CD4-positive, CD25-positive, alpha-beta regulatory T cell (primary cell): Measurements from ENCODE around the gene PIK3C2G. TPM values are rescaled to one million over a fixed set of nuclear protein-coding genes. Genes with fewer than 3 reads are reported as not detected.

ENCODE experiments used
- ATAC-seq, 2 donors: fragments of 150-1000 bp; cut with Tn5 transposase; one replicate each; pipeline ENCODE4 v1.10.0; 2021; ENCODE audit warnings: low read depth in 2 of 2, moderate number of reproducible peaks in 2 of 2, moderate library complexity in 1 of 2
- DNase-seq, 3 donors: peaks; one replicate each; pipeline versions ENCODE4 v3.0.0 to v3.0.0-alpha.2; 2012 to 2022; ENCODE audit warnings: mixed read lengths in 1 of 3
- H3K27ac ChIP-seq: one replicate; pipeline ENCODE4 v1.7.0; 2013; ENCODE audit warnings: mild to moderate bottlenecking, low read length; ENCODE audit not compliant: insufficient read depth, poor library complexity, severe bottlenecking
- H3K27me3 ChIP-seq: one replicate; pipeline ENCODE4 v1.7.0; 2013; ENCODE audit warnings: low read length; ENCODE audit not compliant: control insufficient read depth, insufficient read depth
- H3K36me3 ChIP-seq: one replicate; pipeline ENCODE4 v1.7.0; 2013; ENCODE audit warnings: mild to moderate bottlenecking, low read length, moderate library complexity; ENCODE audit not compliant: control insufficient read depth, insufficient read depth
- H3K4me1 ChIP-seq: 2 replicates; pipeline ENCODE4 v1.7.0; 2013; ENCODE audit warnings: mild to moderate bottlenecking, low read length; ENCODE audit not compliant: insufficient read depth, control insufficient read depth, poor library complexity, severe bottlenecking
- H3K4me3 ChIP-seq: one replicate; pipeline ENCODE4 v1.7.0; 2013; ENCODE audit warnings: low read depth, mild to moderate bottlenecking, low read length, moderate library complexity
- H3K9me3 ChIP-seq, 2 experiments: 1 replicate in 1 of 2; 2 replicates in 1 of 2; pipeline ENCODE4 v1.7.0; 2013; ENCODE audit warnings: low read length in 2 of 2, mild to moderate bottlenecking in 1 of 2, moderate library complexity in 1 of 2; ENCODE audit not compliant: control insufficient read depth in 2 of 2
- H3K27ac Mint-ChIP-seq, 3 donors: one replicate each; pipeline ENCODE4 v1.8.0; 2020 to 2022; ENCODE audit warnings: mild to moderate bottlenecking in 3 of 3, mixed read lengths in 3 of 3, moderate library complexity in 2 of 3
- H3K27me3 Mint-ChIP-seq: one replicate; pipeline ENCODE4 v1.8.0; 2022; ENCODE audit warnings: mild to moderate bottlenecking, mixed read lengths
- H3K36me3 Mint-ChIP-seq: one replicate; pipeline ENCODE4 v1.8.0; 2020; ENCODE audit warnings: mixed read lengths
- H3K4me1 Mint-ChIP-seq, 4 donors: one replicate each; pipeline ENCODE4 v1.8.0; 2020 to 2022; ENCODE audit warnings: mixed read lengths in 4 of 4, mild to moderate bottlenecking in 1 of 4
- H3K4me3 Mint-ChIP-seq, 4 donors: one replicate each; pipeline ENCODE4 v1.8.0; 2020 to 2022; ENCODE audit warnings: mild to moderate bottlenecking in 4 of 4, mixed read lengths in 4 of 4, moderate library complexity in 3 of 4
- H3K9me3 Mint-ChIP-seq, 7 donors: one replicate each; pipeline ENCODE4 v1.8.0; 2020 to 2022; ENCODE audit warnings: mixed read lengths in 7 of 7, mild to moderate bottlenecking in 3 of 7, moderate library complexity in 2 of 7
- polyA plus RNA-seq, 4 donors: library from polyadenylated mRNA; unstranded; fragments of 300-500 nt; fragmentation: Illumina TruSeq; gene quantifications; one replicate each; pipeline ENCODE4 v1.2.3, GENCODE V29; 2021
- total RNA-seq: library from RNA; stranded (reverse); gene quantifications from one replicate; pipeline ENCODE4 v1.2.3, GENCODE V29; 2022

Gene PIK3C2G
- total and polyA plus RNA-seq, 5 donors from 2014 or later = not detected

DNA sequence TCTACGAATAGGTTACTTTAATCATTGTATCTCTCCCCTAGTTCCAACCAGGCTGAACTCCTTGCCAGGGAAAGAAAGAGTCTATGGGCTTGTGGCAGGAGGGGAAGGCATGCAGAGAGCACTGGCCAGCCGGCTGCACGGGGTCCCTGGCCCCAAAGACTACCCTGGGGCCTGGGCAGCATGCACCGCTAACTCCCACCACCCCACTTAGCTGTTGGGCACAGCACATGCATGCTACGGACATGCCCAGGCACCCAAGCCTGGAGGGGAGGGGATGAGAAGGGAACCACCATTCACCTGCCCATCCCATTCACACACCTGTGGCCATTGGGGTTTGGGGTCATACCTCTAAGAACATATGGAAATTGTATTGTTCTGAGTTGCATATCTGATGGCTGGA lies 94.1 kb downstream of the PIK3C2G start:
- no peaks in the 10 kb centered on the region for H3K4me1 ChIP-seq
- H3K36me3 ChIP-seq = no peaks in the 10 kb centered on the region
- H3K27ac ChIP-seq = no peak overlapping the region
- Mint-ChIP-seq H3K9me3 (peaks cover 0 to 18% (median 8%) of the 10 kb centered on the region in 7 donors), H3K4me3 (no peak overlapping the region), H3K27me3 (no peaks in the 10 kb centered on the region), H3K4me1 (no peaks in the 10 kb centered on the region), H3K36me3 (no peaks in the 10 kb centered on the region), H3K27ac (no peak overlapping the region)
- no peak overlapping the region for H3K4me3 ChIP-seq
- no peaks in the 10 kb centered on the region for H3K9me3 ChIP-seq
- DNase-seq (no peak), ATAC-seq (no peak)
- no peaks in the 10 kb centered on the region for H3K27me3 ChIP-seq

DNA sequence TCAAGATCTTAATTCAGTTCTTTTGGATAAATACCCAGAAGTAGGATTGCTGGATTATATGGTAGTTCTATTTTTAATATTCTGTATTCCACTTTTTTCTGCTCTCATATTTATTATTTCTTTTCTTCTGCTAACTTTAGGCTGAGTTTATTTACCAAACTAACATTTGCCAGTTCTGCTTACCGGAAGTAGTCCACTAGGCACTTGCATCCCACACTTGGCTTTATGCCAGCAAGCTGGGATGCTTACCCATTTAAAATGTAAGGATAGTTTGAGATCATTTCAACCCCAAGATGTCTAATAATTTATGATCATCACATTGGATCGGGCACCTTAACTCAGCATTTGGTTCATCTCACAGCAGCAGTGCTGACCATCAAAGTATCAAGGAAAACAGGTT lies 96.8 kb downstream of the PIK3C2G start:
- no peaks in the 10 kb centered on the region for H3K9me3 ChIP-seq
- H3K27ac ChIP-seq = no peak overlapping the region
- no peaks in the 10 kb centered on the region for H3K36me3 Mint-ChIP-seq
- no peaks in the 10 kb centered on the region for H3K36me3 ChIP-seq
- DNase-seq (no peak), ATAC-seq (no peak)
- no peak overlapping the region for H3K4me3 ChIP-seq
- no peaks in the 10 kb centered on the region for H3K27me3 ChIP-seq
- no peaks in the 10 kb centered on the region for H3K4me1 ChIP-seq
- H3K4me1 Mint-ChIP-seq = no peaks in the 10 kb centered on the region
- H3K27me3 Mint-ChIP-seq = no peaks in the 10 kb centered on the region
- no peak overlapping the region for H3K27ac Mint-ChIP-seq
- no peak overlapping the region for H3K4me3 Mint-ChIP-seq
- H3K9me3 Mint-ChIP-seq = peaks cover 0 to 18% (median 7%) of the 10 kb centered on the region in 7 donors

DNA sequence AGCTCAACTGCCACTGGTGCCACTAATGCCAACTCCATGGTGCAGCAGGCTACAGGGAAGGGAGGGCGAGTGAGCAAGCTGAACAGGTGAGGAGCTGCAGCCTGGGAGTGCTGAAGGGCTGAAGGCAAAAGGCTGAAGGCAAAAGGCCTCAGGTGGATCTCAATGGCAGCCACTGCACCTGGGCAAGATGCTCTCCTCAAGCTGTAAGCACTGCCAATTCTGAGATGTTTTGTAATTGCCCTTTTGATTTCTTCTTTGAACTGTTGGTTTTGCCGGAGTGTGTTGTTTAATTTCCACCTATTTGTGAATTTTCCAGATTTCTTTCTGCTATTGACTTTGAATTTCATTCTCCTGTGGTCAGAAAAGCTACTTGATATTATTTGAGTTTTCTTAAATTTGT lies 97.6 kb downstream of the PIK3C2G start:
- Mint-ChIP-seq H3K36me3 (no peaks in the 10 kb centered on the region), H3K27me3 (no peaks in the 10 kb centered on the region), H3K4me3 (no peak overlapping the region), H3K27ac (no peak overlapping the region), H3K9me3 (peaks cover 0 to 24% (median 7%) of the 10 kb centered on the region in 7 donors), H3K4me1 (no peaks in the 10 kb centered on the region)
- no peak overlapping the region for H3K4me3 ChIP-seq
- H3K36me3 ChIP-seq = no peaks in the 10 kb centered on the region
- DNase-seq = no peak
- H3K4me1 ChIP-seq = no peaks in the 10 kb centered on the region
- ATAC-seq = no peak
- H3K27me3 ChIP-seq = no peaks in the 10 kb centered on the region
- no peaks in the 10 kb centered on the region for H3K9me3 ChIP-seq
- H3K27ac ChIP-seq = no peak overlapping the region

DNA sequence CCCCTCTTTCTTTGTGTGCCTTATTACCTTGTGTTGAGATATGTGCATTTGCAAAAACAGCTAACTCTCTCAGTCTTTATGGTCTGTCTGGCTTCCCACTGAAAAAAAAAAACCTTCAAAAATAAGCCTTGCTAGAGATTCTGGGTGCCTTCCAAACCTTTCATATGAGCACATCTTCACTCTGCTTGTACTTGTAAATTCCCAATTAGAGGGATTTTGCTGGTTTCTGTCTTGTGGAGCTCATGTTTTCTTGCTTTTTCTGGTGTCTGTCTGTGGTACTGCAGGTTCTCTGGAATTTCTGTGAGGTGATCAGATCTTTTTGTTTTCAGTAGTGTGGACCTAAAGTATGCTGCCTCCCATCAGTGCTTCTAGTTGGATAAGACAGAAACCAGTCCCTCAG lies 100.1 kb downstream of the PIK3C2G start:
- no peaks in the 10 kb centered on the region for H3K27me3 ChIP-seq
- no peaks in the 10 kb centered on the region for H3K27me3 Mint-ChIP-seq
- ATAC-seq = no peak
- no peaks in the 10 kb centered on the region for H3K4me1 ChIP-seq
- H3K27ac Mint-ChIP-seq = no peak overlapping the region
- no peak overlapping the region for H3K4me3 ChIP-seq
- no peak overlapping the region for H3K4me3 Mint-ChIP-seq
- no peaks in the 10 kb centered on the region for H3K36me3 ChIP-seq
- no peak for DNase-seq
- no peaks in the 10 kb centered on the region for H3K9me3 ChIP-seq
- no peaks in the 10 kb centered on the region for H3K36me3 Mint-ChIP-seq
- no peak overlapping the region for H3K27ac ChIP-seq
- peaks cover 3 to 22% (median 8%) of the 10 kb centered on the region in 7 donors for H3K9me3 Mint-ChIP-seq
- no peaks in the 10 kb centered on the region for H3K4me1 Mint-ChIP-seq

DNA sequence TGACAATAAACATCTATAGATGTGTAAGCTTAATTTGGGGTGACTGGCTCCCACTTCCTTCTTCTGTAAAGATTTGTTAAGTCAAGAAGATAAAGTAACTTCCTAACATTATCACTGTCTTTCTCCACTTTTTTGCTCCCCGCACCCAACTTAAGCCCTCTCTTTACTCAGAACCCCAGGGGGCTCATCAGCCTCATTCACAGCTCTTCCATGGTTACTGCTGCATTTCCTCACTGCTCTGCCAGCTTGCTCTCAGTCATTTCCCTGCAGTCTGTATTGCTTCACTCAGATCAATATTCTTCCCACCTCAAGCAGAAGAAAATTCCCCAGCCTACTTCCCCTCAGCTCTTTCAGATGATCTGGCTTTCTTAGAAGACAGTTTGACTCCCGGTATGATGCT lies 102.0 kb downstream of the PIK3C2G start:
- no peaks in the 10 kb centered on the region for H3K4me1 ChIP-seq
- no peaks in the 10 kb centered on the region for H3K4me1 Mint-ChIP-seq
- no peaks in the 10 kb centered on the region for H3K27me3 ChIP-seq
- H3K27ac ChIP-seq = no peak overlapping the region
- H3K27ac Mint-ChIP-seq = no peak overlapping the region
- no peaks in the 10 kb centered on the region for H3K9me3 ChIP-seq
- H3K36me3 ChIP-seq = no peaks in the 10 kb centered on the region
- no peaks in the 10 kb centered on the region for H3K27me3 Mint-ChIP-seq
- ATAC-seq (no peak), DNase-seq (no peak)
- no peaks in the 10 kb centered on the region for H3K36me3 Mint-ChIP-seq
- H3K4me3 ChIP-seq = no peak overlapping the region
- H3K9me3 Mint-ChIP-seq = peaks cover 2 to 22% (median 7%) of the 10 kb centered on the region in 7 donors
- H3K4me3 Mint-ChIP-seq = no peak overlapping the region

DNA sequence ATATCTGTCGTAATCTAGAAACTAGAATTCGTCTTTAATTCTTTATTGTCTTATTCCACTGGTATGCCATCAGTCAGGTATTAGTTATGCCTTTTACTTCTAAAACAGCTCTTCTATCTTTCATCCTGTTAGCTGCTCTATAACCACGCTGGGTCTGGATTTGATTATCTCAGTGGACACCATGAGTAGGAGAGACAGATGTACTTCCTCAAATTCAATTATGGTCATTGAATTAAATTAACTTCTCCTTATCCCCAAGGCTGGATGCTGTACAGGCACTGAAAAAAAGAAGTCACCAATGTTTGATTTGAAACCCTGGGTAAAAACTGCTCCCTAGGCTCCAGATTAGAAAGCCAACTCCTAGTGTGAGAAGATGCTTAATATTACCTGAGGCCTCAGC lies 107.3 kb downstream of the PIK3C2G start:
- Mint-ChIP-seq H3K4me3 (no peak overlapping the region), H3K27ac (no peak overlapping the region), H3K4me1 (no peaks in the 10 kb centered on the region), H3K9me3 (peaks cover 0 to 27% (median 5%) of the 10 kb centered on the region in 7 donors), H3K27me3 (no peaks in the 10 kb centered on the region), H3K36me3 (no peaks in the 10 kb centered on the region)
- Histone ChIP-seq H3K27me3 (no peaks in the 10 kb centered on the region), H3K9me3 (no peaks in the 10 kb centered on the region), H3K36me3 (no peaks in the 10 kb centered on the region), H3K4me1 (no peaks in the 10 kb centered on the region), H3K4me3 (no peak overlapping the region), H3K27ac (no peak overlapping the region)
- ATAC-seq (no peak), DNase-seq (no peak)

DNA sequence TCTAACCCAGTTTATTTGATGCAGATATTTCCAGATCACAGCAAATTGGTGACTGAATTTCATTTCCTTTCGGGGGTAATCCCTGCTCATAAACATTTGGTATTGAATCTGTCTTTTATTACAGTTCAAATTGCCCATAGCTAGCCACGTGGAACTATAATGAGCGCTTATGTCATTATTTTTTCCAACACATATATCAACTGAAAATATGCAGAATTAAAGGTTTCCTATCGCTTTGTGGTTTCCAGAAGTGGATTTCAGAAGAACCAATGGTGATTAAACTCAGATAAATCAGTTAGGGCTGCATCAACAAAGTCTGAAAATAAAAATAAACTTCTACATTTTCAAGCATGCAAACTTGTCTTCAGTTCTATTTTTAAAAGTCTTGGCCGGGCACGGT lies 111.9 kb downstream of the PIK3C2G start:
- H3K9me3 ChIP-seq = no peaks in the 10 kb centered on the region
- no peak overlapping the region for H3K27ac ChIP-seq
- peaks cover 0 to 25% (median 4%) of the 10 kb centered on the region in 7 donors for H3K9me3 Mint-ChIP-seq
- no peak overlapping the region for H3K4me3 ChIP-seq
- H3K36me3 Mint-ChIP-seq = no peaks in the 10 kb centered on the region
- H3K27me3 ChIP-seq = no peaks in the 10 kb centered on the region
- no peaks in the 10 kb centered on the region for H3K27me3 Mint-ChIP-seq
- no peak overlapping the region for H3K27ac Mint-ChIP-seq
- H3K4me3 Mint-ChIP-seq = no peak overlapping the region
- no peaks in the 10 kb centered on the region for H3K36me3 ChIP-seq
- H3K4me1 ChIP-seq = no peaks in the 10 kb centered on the region
- ATAC-seq = no peak
- H3K4me1 Mint-ChIP-seq = no peaks in the 10 kb centered on the region
- no peak for DNase-seq

DNA sequence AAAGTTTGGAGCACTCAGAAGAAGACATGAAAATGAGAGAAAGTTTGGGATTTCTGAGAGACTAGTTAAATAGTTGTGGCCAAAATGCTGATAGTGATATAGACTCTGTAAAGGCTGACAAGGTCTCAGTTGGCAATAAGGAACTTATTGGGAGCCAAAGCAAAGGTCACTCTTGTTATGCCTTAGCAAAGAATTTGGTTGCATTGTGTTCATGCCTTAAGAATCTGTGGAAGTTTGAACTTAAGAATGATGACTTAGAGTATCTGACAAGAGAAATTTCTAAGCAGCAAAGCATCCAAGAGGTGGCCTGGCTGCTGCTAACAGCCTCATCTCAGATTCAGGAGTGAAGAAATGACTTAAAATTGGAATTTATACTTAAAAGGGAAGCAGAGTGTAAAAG lies 113.8 kb downstream of the PIK3C2G start:
- Histone ChIP-seq H3K27me3 (no peaks in the 10 kb centered on the region), H3K4me1 (no peaks in the 10 kb centered on the region), H3K27ac (no peak overlapping the region), H3K4me3 (no peak overlapping the region), H3K36me3 (no peaks in the 10 kb centered on the region), H3K9me3 (no peaks in the 10 kb centered on the region)
- no peaks in the 10 kb centered on the region for H3K4me1 Mint-ChIP-seq
- H3K9me3 Mint-ChIP-seq = peaks cover 0 to 29% (median 5%) of the 10 kb centered on the region in 7 donors
- DNase-seq (no peak), ATAC-seq (no peak)
- no peaks in the 10 kb centered on the region for H3K36me3 Mint-ChIP-seq
- no peak overlapping the region for H3K27ac Mint-ChIP-seq
- no peaks in the 10 kb centered on the region for H3K27me3 Mint-ChIP-seq
- no peak overlapping the region for H3K4me3 Mint-ChIP-seq
